MM.1S (cell line): ENCODE results near the gene ABHD15.

Source experiments
- DNase-seq: peaks from one replicate; pipeline ENCODE4 v3.0.0-alpha.2; 2015
- H2AFZ ChIP-seq: fragments of 300-600 bp; sonication (generic); 2 replicates; pipeline ENCODE4 v1.6.0; 2016; ENCODE audit warnings: antibody characterized with exemption, low read length
- H3F3A ChIP-seq: fragments of 300-600 bp; sonication (generic); 2 replicates; pipeline ENCODE4 v1.6.1; 2016; ENCODE audit warnings: mild to moderate bottlenecking, antibody characterized with exemption, low read length, moderate library complexity, mixed read lengths; ENCODE audit not compliant: insufficient read depth
- H3K27ac ChIP-seq: fragments of 300-600 bp; sonication (generic); 2 replicates; pipeline ENCODE4 v1.5.1; 2016; ENCODE audit warnings: mild to moderate bottlenecking, low read length
- H3K27me3 ChIP-seq: fragments of 300-600 bp; sonication (generic); replicated peaks from 2 replicates; pipeline ENCODE4 v1.6.0; 2016; ENCODE audit warnings: low read length; ENCODE audit not compliant: insufficient read depth
- H3K36me3 ChIP-seq: fragments of 300-600 bp; sonication (generic); replicated peaks from 2 replicates; pipeline ENCODE4 v1.6.1; 2016; ENCODE audit warnings: mild to moderate bottlenecking, low read length, mixed read lengths; ENCODE audit not compliant: insufficient read depth
- H3K4me1 ChIP-seq: fragments of 300-600 bp; sonication (generic); 2 replicates; pipeline ENCODE4 v1.6.1; 2016; ENCODE audit warnings: low read length, mixed read lengths
- H3K4me2 ChIP-seq: fragments of 300-600 bp; sonication (generic); 2 replicates; pipeline ENCODE4 v1.6.0; 2016; ENCODE audit warnings: low read depth, low read length
- H3K4me3 ChIP-seq: fragments of 300-600 bp; sonication (generic); 2 replicates; pipeline ENCODE4 v1.5.1; 2016; ENCODE audit warnings: low read length, mixed read lengths
- H3K79me2 ChIP-seq: fragments of 300-600 bp; sonication (generic); 2 replicates; pipeline ENCODE4 v1.6.1; 2016; ENCODE audit warnings: mixed run types, low read length, mixed read lengths
- H3K9ac ChIP-seq: fragments of 300-600 bp; sonication (generic); 2 replicates; pipeline ENCODE4 v1.6.1; 2016; ENCODE audit warnings: low read length, mixed read lengths
- H3K9me2 ChIP-seq: fragments of 300-600 bp; sonication (generic); replicated peaks from 2 replicates; pipeline ENCODE4 v1.6.1; 2016; ENCODE audit warnings: mild to moderate bottlenecking, low read length, mixed read lengths; ENCODE audit not compliant: insufficient read depth
- H3K9me3 ChIP-seq: fragments of 300-600 bp; sonication (generic); replicated peaks from 2 replicates; pipeline ENCODE4 v1.6.1; 2016; ENCODE audit warnings: mild to moderate bottlenecking, low read length, mixed read lengths; ENCODE audit not compliant: insufficient read depth
- H4K20me1 ChIP-seq: fragments of 300-600 bp; sonication (generic); 2 replicates; pipeline ENCODE4 v1.6.1; 2016; ENCODE audit warnings: mild to moderate bottlenecking, low read length, moderate library complexity, mixed read lengths; ENCODE audit not compliant: insufficient read depth
- EZH2 ChIP-seq: fragments of 300-600 bp; sonication (generic); optimal IDR thresholded peaks from 2 replicates; pipeline ENCODE3; 2017; ENCODE audit warnings: low read depth, mild to moderate bottlenecking, antibody characterized with exemption, low read length, mixed read lengths
- EZH2phosphoT487 ChIP-seq: fragments of 300-600 bp; sonication (generic); IDR thresholded peaks from 2 replicates; pipeline ENCODE4 v1.6.1; 2018; ENCODE audit warnings: antibody characterized with exemption, low read length
- TF ChIP-seq, protein P1 (sequence below): fragments of 300-600 bp; sonication (generic); IDR thresholded peaks from 2 replicates; pipeline ENCODE4 v1.5.1; 2016; ENCODE audit warnings: antibody characterized with exemption, low read length, mixed read lengths

The ABHD15 gene

DNA sequence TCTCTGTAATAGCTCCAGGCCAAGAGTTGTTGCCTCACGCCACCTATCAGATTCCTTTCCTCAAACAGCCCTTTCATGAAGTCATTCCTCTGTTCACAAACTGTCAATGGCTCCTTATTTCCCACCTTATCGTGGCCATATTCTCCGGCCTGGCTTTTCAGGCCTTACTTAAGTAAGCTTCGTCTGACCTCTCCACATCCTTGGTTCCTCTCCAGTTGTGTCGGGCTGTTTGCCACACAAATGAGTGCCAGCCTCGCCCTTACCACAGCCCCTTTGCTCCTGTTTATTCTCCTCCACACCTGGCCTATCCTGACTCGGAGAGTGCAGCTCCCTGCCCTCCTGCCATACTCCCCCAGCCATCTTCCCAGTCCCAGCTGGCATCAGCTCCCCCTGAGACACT lies 3.7 kb upstream of the ABHD15 start:
- Histone ChIP-seq H3F3A (peaks cover 31% of the 10 kb centered on the region), H3K4me3 (no peak overlapping the region), H3K27ac (no peak overlapping the region), H3K9me3 (no peaks in the 10 kb centered on the region), H3K36me3 (no peaks in the 10 kb centered on the region), H4K20me1 (no peaks in the 10 kb centered on the region), H3K27me3 (no peaks in the 10 kb centered on the region), H3K4me2 (no peak overlapping the region), H3K9ac (no peak overlapping the region), H3K9me2 (no peaks in the 10 kb centered on the region), H3K79me2 (no peaks in the 10 kb centered on the region), H3K4me1 (no peaks in the 10 kb centered on the region), H2AFZ (no peak overlapping the region)
- no peak for DNase-seq
- TF ChIP-seq EZH2, result no peak

- peaks cover 34% of the 10 kb centered on the region for H3F3A ChIP-seq
- H3K4me2 ChIP-seq, result peak overlapping the region; percentile 91
- peak overlapping the region; percentile 88 for H3K4me3 ChIP-seq
- DNase-seq, result no peak
- no peaks in the 10 kb centered on the region for H3K9me2 ChIP-seq
- no peaks in the 10 kb centered on the region for H3K36me3 ChIP-seq
- no peaks in the 10 kb centered on the region for H4K20me1 ChIP-seq
- peaks cover 6% of the 10 kb centered on the region for H3K79me2 ChIP-seq
- H2AFZ ChIP-seq, result peak overlapping the region; percentile 97
- peak overlapping the region; percentile 70; the same call in 1 of the 2 replicates for H3K9ac ChIP-seq
- TF ChIP-seq EZH2phosphoT487, result no peak
- TF ChIP-seq EZH2, result no peak
- TF ChIP-seq, protein P1, sequence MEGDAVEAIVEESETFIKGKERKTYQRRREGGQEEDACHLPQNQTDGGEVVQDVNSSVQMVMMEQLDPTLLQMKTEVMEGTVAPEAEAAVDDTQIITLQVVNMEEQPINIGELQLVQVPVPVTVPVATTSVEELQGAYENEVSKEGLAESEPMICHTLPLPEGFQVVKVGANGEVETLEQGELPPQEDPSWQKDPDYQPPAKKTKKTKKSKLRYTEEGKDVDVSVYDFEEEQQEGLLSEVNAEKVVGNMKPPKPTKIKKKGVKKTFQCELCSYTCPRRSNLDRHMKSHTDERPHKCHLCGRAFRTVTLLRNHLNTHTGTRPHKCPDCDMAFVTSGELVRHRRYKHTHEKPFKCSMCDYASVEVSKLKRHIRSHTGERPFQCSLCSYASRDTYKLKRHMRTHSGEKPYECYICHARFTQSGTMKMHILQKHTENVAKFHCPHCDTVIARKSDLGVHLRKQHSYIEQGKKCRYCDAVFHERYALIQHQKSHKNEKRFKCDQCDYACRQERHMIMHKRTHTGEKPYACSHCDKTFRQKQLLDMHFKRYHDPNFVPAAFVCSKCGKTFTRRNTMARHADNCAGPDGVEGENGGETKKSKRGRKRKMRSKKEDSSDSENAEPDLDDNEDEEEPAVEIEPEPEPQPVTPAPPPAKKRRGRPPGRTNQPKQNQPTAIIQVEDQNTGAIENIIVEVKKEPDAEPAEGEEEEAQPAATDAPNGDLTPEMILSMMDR, result no peak
- peaks cover 5% of the 10 kb centered on the region; the same call in 1 of the 2 replicates for H3K4me1 ChIP-seq
- no peaks in the 10 kb centered on the region for H3K9me3 ChIP-seq
- H3K27ac ChIP-seq, result no peak overlapping the region
- no peaks in the 10 kb centered on the region for H3K27me3 ChIP-seq
Observed at GRCh38 chr17:29569245-29569950, 2.6 kb upstream of the ABHD15 start.

DNA sequence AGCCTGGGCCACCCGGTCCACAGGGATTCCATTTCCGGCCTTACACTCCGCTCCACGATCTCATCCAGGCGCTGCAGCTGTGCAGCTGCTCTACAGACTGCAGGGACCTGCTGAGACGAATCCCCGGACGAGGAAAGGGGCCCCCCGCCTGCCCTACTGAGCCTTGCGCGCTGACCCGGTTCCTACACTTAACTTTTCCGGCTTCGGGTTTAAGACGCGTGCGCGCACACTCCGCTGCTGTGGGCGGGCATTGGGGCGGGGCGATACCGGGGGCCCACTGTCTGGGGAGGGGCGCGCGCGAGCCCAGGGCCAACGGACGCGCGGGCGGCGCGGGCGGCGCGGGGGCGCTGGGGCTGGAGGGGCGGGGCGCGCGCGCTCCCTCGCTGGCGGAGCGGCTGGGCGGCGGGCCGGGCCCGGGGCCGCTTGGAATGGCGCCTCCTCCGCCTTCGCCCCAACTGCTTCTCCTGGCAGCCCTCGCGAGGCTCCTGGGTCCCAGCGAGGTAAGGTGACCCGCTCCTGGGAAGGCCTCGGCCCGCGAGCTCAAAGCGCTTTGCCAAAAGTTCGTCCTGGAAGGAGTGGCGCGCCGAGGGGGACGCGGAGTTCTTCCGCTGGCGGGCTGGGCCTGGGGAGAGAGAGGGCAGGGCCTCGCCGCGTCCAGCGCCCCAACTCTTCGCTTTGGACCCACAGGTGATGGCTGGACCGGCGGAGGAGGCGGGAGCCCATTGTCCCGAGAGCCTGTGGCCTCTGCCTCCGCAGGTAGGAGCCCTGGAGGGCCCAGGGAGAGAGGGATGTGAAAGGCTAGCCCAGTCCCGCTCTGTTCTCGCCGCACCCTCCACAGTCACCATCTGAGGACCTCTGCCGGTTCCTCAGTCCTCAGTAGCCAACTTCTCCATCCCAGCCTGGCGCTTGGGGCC lies 1.8 kb upstream of the ABHD15 start, which contains the start of gene TP53I13:
TSS of gene TP53I13 (plus strand) at position 371 of the 914 bp plus-strand sequence. CDS start at position 429, 58 bp downstream.
- H3K36me3 ChIP-seq, result no peaks in the 10 kb centered on the region
- H2AFZ ChIP-seq, result peak within 1 kb of the TSS; percentile 97
- TF ChIP-seq EZH2, result no peak
- TF ChIP-seq, protein P1, result no peak
- peak within 1 kb of the TSS; percentile 99 for H3K4me2 ChIP-seq
- peaks cover 10% of the 10 kb centered on the region for H3K79me2 ChIP-seq
- peak; percentile 90 for DNase-seq
- no peaks in the 10 kb centered on the region for H3K27me3 ChIP-seq
- peak within 1 kb of the TSS; percentile 88 for H3K4me3 ChIP-seq
- H3K27ac ChIP-seq, result peak within 1 kb of the TSS; percentile 75; the same call in 1 of the 2 replicates
- no peaks in the 10 kb centered on the region for H4K20me1 ChIP-seq
- no peaks in the 10 kb centered on the region for H3K9me2 ChIP-seq
- peak within 1 kb of the TSS; percentile 70; the same call in 1 of the 2 replicates for H3K9ac ChIP-seq
- peaks cover 34% of the 10 kb centered on the region for H3F3A ChIP-seq
- no peaks in the 10 kb centered on the region for H3K9me3 ChIP-seq
- peaks cover 11% of the 10 kb centered on the region for H3K4me1 ChIP-seq
